22Rv1 (cell line): Measurements from ENCODE around the gene ERO1A.

Experiments
- CTCF ChIP-seq: fragments of 450-650 bp; IDR thresholded peaks from 2 replicates; pipeline ENCODE4 v1.5.1; 2017; ENCODE audit warnings: mild to moderate bottlenecking
- ZFX ChIP-seq: fragments of 450-650 bp; IDR thresholded peaks from 2 replicates; pipeline ENCODE4 v1.6.1; 2017; ENCODE audit warnings: antibody characterized with exemption, borderline replicate concordance

GRCh38 chr14:52692248-52692962, 3.0 kb downstream of the ERO1A start:
- TF ChIP-seq CTCF (no peak), ZFX (no peak)
